Endothelial cell of umbilical vein (primary cell): Measurements from ENCODE around the gene UST. TPM values are rescaled to one million over a fixed set of nuclear protein-coding genes. Genes with fewer than 3 reads are reported as not detected.

Source experiments
- BruUV-seq: library from RNA; stranded (reverse); fragments of 400-500 nt; replicated peaks from 2 replicates; lab custom pipeline; 2021; lab: Mats Ljungman, UMichigan
- CTCF ChIA-PET: fragments of 300-600, 350-600 bp; sonication (Branson Sonifier 250); formaldehyde crosslinking; loops from one replicate; lab custom pipeline; 2021; ENCODE audit warnings: antibody characterized with exemption, inconsistent platforms; lab: Charles Lee
- POLR2A ChIA-PET: fragments of 300-600, 350-600 bp; sonication (Branson Sonifier 250); formaldehyde crosslinking; loops from one replicate; lab custom pipeline; 2021; ENCODE audit warnings: antibody characterized with exemption, inconsistent platforms; lab: Charles Lee
- DNase-seq: peaks from one replicate; pipeline ENCODE4 v3.0.0-alpha.2; 2011; ENCODE audit warnings: low read depth, low spot score
- FAIRE-seq: peaks from 2 replicates; lab custom pipeline; 2011; peaks lifted over from hg19 to GRCh38; lab: Jason Lieb, UNC
- H2AFZ ChIP-seq: 2 replicates; pipeline ENCODE4 v1.6.0; 2012; ENCODE audit warnings: low read depth, low read length, control low read depth, inconsistent platforms
- H3K27ac ChIP-seq: 2 replicates; pipeline ENCODE4 v1.5.1; 2011; ENCODE audit warnings: low read depth, mild to moderate bottlenecking, control low read depth, low read length, moderate library complexity; ENCODE audit not compliant: insufficient read depth
- H3K27me3 ChIP-seq, 2 experiments: 2 replicates each; pipeline versions ENCODE4 v1.6.0 to v1.6.1; 2011; ENCODE audit warnings: low read length in 2 of 2, mixed read lengths in 1 of 2; ENCODE audit not compliant: control insufficient read depth in 2 of 2, insufficient read depth in 2 of 2
- H3K36me3 ChIP-seq, 2 experiments: 2 replicates in 1 of 2; 3 replicates in 1 of 2; pipeline ENCODE4 v1.5.1; 2011; ENCODE audit warnings: low read length in 2 of 2, mild to moderate bottlenecking in 1 of 2, moderate library complexity in 1 of 2; ENCODE audit not compliant: control insufficient read depth in 2 of 2, insufficient read depth in 2 of 2; ENCODE audit errors: extremely low read depth in 1 of 2
- H3K4me1 ChIP-seq: 3 replicates; pipeline ENCODE4 v1.5.1; 2011; ENCODE audit warnings: mild to moderate bottlenecking, low read length; ENCODE audit not compliant: control insufficient read depth, insufficient read depth; ENCODE audit errors: extremely low read depth
- H3K4me2 ChIP-seq: 2 replicates; pipeline ENCODE4 v1.6.1; 2011; ENCODE audit warnings: low read length, control low read depth, mixed read lengths; ENCODE audit not compliant: insufficient read depth
- H3K4me3 ChIP-seq, 3 experiments: fragments of 200-600 bp in 1 of 3; sonication (generic), shearing (Covaris generic) in 1 of 3; replicated peaks in 1 of 3; 2 replicates each; pipeline ENCODE4 v1.5.1; 2011 to 2016; ENCODE audit warnings: control low read depth in 3 of 3, low read length in 3 of 3, mild to moderate bottlenecking in 2 of 3, inconsistent platforms in 1 of 3, low read depth in 1 of 3, moderate library complexity in 1 of 3; ENCODE audit not compliant: insufficient read depth in 1 of 3
- H3K79me2 ChIP-seq: 2 replicates; pipeline ENCODE4 v1.6.0; 2012; ENCODE audit warnings: low read length, inconsistent platforms; ENCODE audit not compliant: control insufficient read depth, insufficient read depth
- H3K9ac ChIP-seq: replicated peaks from 2 replicates; pipeline ENCODE3; 2011; ENCODE audit warnings: low read length, control low read depth; ENCODE audit not compliant: insufficient read depth; ENCODE audit errors: extremely low read depth
- H3K9me1 ChIP-seq: replicated peaks from 3 replicates; pipeline ENCODE4 v1.6.0; 2011; ENCODE audit warnings: mild to moderate bottlenecking, low read length; ENCODE audit not compliant: control insufficient read depth, insufficient read depth; ENCODE audit errors: extremely low read depth
- H3K9me3 ChIP-seq: replicated peaks from 2 replicates; pipeline ENCODE4 v1.5.1; 2012; ENCODE audit warnings: low read length, inconsistent platforms; ENCODE audit not compliant: control insufficient read depth, insufficient read depth
- H4K20me1 ChIP-seq: replicated peaks from 2 replicates; pipeline ENCODE3; 2011; ENCODE audit warnings: mild to moderate bottlenecking, low read length; ENCODE audit not compliant: control insufficient read depth, insufficient read depth; ENCODE audit errors: extremely low read depth
- EZH2 ChIP-seq: IDR thresholded peaks from 2 replicates; pipeline ENCODE4 v1.6.1; 2012; ENCODE audit warnings: borderline replicate concordance, low read depth, mild to moderate bottlenecking, moderate library complexity, low read length, inconsistent platforms; ENCODE audit not compliant: severe bottlenecking
- FOS ChIP-seq: IDR thresholded peaks from 2 replicates; pipeline ENCODE4 v1.6.1; 2011; ENCODE audit warnings: mild to moderate bottlenecking, low read length, moderate library complexity, borderline replicate concordance; ENCODE audit not compliant: insufficient read depth
- GATA2 ChIP-seq: IDR thresholded peaks from 2 replicates; pipeline ENCODE4 v1.7.0; 2011; ENCODE audit warnings: low read depth, mild to moderate bottlenecking, moderate library complexity, mixed read lengths, low read length; ENCODE audit not compliant: insufficient read length, insufficient read depth
- JUN ChIP-seq: IDR thresholded peaks from 2 replicates; pipeline ENCODE4 v1.6.1; 2011; ENCODE audit warnings: borderline replicate concordance, low read depth; ENCODE audit not compliant: insufficient read length, insufficient read depth
- MAX ChIP-seq: IDR thresholded peaks from 2 replicates; pipeline ENCODE4 v1.6.1; 2011; ENCODE audit not compliant: insufficient read depth, insufficient read length
- MYC ChIP-seq: IDR thresholded peaks from one replicate; pipeline ENCODE4 v1.6.1; 2011; ENCODE audit warnings: mild to moderate bottlenecking, low read depth, low read length
- POLR2A ChIP-seq: IDR thresholded peaks from 2 replicates; pipeline ENCODE4 v1.6.1; 2012; ENCODE audit warnings: low read depth, mild to moderate bottlenecking, control low read depth, low read length
- dilution Hi-C: fragments of 300-500 bp; cut with MboI; formaldehyde crosslinking; loops from one replicate; pipeline ENCODE4 v1.15.0; 2019; ENCODE audit warnings: low sequenced_read_pairs; ENCODE audit not compliant: extremely low pct_ligation_motif_present
- intact Hi-C: fragments of 100-400 bp; cut with micrococcal nuclease; formaldehyde crosslinking; loops from one replicate; pipeline ENCODE4 v1.10.0; 2022
- polyA plus RNA-seq, 4 experiments: library from polyadenylated mRNA; depleted of rRNA in 3 of 4; stranded (reverse) in 3 of 4; unstranded in 1 of 4; fragments of >200 nt; gene quantifications; 2 replicates each; pipeline versions ENCODE4 v1.2.1 to v1.2.3, GENCODE V29; 2011 to 2012; ENCODE audit warnings: missing spikeins in 1 of 4
- total RNA-seq: library from RNA; stranded (reverse); gene quantifications from 2 replicates; pipeline ENCODE4 v1.2.3, GENCODE V29; 2021
- TF ChIP-seq, protein P1 (sequence below), 2 donors: IDR thresholded peaks; 1 replicate in 1 of 2; 2 replicates in 1 of 2; pipeline ENCODE4 v1.5.1; 2011; ENCODE audit warnings: low read length in 2 of 2, mild to moderate bottlenecking in 2 of 2, moderate library complexity in 2 of 2, control low read depth in 1 of 2, inconsistent platforms in 1 of 2, low read depth in 1 of 2; ENCODE audit not compliant: insufficient read depth in 1 of 2; ENCODE audit errors: extremely low read depth in 1 of 2

Gene UST
- total and polyA plus RNA-seq, 2 donors (not counting 3 experiments of a cell fraction or from before 2014, with no cell fraction given), result 0.26 to 0.84 TPM

DNA sequence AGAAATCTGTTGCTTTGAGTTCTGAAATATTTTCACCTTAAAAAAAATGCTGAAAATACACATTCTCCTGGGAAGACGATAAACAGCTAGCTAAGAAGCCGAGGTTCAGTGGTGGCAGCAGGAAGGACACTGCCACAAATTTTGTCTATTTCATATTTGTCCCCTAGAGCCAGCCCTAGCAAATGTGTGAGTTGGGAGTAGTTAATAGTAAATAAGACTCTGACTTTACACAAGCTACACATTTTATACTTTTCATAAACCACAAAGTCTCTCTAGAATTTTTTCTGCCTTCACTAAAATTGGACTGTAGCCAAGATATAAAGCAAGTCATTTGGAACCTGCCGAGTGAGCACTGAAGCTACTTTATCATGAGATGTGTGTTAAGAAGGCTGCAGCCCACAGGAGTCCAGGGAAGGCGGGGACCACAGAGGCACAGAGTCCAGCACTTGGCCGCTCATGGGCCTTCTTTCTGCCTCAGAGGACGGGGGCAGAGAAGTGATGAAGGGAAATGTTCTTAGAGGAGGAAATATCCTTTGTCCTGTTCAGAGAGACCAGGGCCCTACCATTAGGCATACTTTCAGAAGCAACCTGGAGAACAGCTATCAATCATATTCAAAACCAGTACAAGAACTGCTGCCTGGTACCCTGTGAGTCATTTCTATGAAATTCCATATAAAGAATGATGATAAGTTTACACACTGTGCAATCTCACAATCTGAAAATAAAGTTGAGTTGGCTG is 329.0 kb downstream of the UST start:
- peaks cover 0 to 4% of the 10 kb centered on the region in 2 experiments for H3K27me3 ChIP-seq
- FAIRE-seq (no peak), DNase-seq (no peak)
- TF ChIP-seq GATA2 (no peak), MYC (no peak), EZH2 (no peak), POLR2A (no peak), MAX (no peak), FOS (no peak), JUN (no peak)
- TF ChIP-seq, protein P1, sequence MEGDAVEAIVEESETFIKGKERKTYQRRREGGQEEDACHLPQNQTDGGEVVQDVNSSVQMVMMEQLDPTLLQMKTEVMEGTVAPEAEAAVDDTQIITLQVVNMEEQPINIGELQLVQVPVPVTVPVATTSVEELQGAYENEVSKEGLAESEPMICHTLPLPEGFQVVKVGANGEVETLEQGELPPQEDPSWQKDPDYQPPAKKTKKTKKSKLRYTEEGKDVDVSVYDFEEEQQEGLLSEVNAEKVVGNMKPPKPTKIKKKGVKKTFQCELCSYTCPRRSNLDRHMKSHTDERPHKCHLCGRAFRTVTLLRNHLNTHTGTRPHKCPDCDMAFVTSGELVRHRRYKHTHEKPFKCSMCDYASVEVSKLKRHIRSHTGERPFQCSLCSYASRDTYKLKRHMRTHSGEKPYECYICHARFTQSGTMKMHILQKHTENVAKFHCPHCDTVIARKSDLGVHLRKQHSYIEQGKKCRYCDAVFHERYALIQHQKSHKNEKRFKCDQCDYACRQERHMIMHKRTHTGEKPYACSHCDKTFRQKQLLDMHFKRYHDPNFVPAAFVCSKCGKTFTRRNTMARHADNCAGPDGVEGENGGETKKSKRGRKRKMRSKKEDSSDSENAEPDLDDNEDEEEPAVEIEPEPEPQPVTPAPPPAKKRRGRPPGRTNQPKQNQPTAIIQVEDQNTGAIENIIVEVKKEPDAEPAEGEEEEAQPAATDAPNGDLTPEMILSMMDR (IDR thresholded peaks at IDR 0.05; ENCODE audit: extremely low read depth in 1 of 2, insufficient read depth in 1 of 2, low read depth in 1 of 2, low read length in 2 of 2), result no peak
- H4K20me1 ChIP-seq, result no peaks in the 10 kb centered on the region
- dilution Hi-C loops, result no loop called here
- no peaks in the 10 kb centered on the region for H3K36me3 ChIP-seq
- no peak overlapping the region for H3K9ac ChIP-seq
- POLR2A ChIA-PET, result no interaction called here
- no peak overlapping the region for H3K27ac ChIP-seq
- H3K4me3 ChIP-seq, result no peak overlapping the region
- BruUV-seq, result no TSS peak
- H2AFZ ChIP-seq, result no peak overlapping the region
- H3K9me3 ChIP-seq, result no peaks in the 10 kb centered on the region
- H3K79me2 ChIP-seq, result no peaks in the 10 kb centered on the region
- CTCF ChIA-PET, result interaction anchor here (0.6 to 1.8 kb wide), 7 partner anchors 20 to 490 kb away, joined by 3 to 8 read pairs (median 3); no protein-coding TSS in a partner anchor
- no peak overlapping the region for H3K4me2 ChIP-seq
- H3K4me1 ChIP-seq, result no peaks in the 10 kb centered on the region
- no peaks in the 10 kb centered on the region for H3K9me1 ChIP-seq
- intact Hi-C loops, result no loop called here
